DMS53 treated with DMSO at 0.1 percent for 48 hours (cell line): ENCODE results near the gene INPP4B.

Experiments used
- DNase-seq: peaks from one replicate; lab custom pipeline; 2025; ENCODE audit not compliant: unreplicated experiment; lab: John Stamatoyannopoulos, UW

The INPP4B gene

GRCh38 chr4:142846108-142846728 is at the start of gene INPP4B:
Gene INPP4B (minus strand): TSS chr4:142846301.
- DNase-seq = peak; percentile 38

GRCh38 chr4:142893012-142893411 is 46.9 kb upstream of the INPP4B start:
- no peak for DNase-seq

GRCh38 chr4:142886566-142886965 is 40.5 kb upstream of the INPP4B start:
- no peak for DNase-seq

- no peak for DNase-seq
These were observed 37.1 kb upstream of the INPP4B start for GRCh38 chr4:142883040-142883832.

- no peak for DNase-seq
These were observed 36.1 kb upstream of the INPP4B start for GRCh38 chr4:142882159-142882558.

GRCh38 chr4:142881331-142881730 is 35.2 kb upstream of the INPP4B start:
- no peak for DNase-seq

GRCh38 chr4:142875117-142875516 is 29.0 kb upstream of the INPP4B start:
- DNase-seq = no peak

- DNase-seq = no peak
These were observed 28.6 kb upstream of the INPP4B start for GRCh38 chr4:142874684-142875083.

- DNase-seq = no peak
These were observed 20.6 kb upstream of the INPP4B start for GRCh38 chr4:142866685-142867084.

GRCh38 chr4:142861351-142861750 is 15.2 kb upstream of the INPP4B start:
- no peak for DNase-seq

- DNase-seq = no peak
These were observed 12.9 kb upstream of the INPP4B start for GRCh38 chr4:142858965-142859364.

- no peak for DNase-seq
These were observed 12.3 kb upstream of the INPP4B start for GRCh38 chr4:142858446-142858845.

GRCh38 chr4:142856576-142856975 is 10.5 kb upstream of the INPP4B start:
- DNase-seq = no peak

GRCh38 chr4:142850478-142850877 is 4.4 kb upstream of the INPP4B start:
- no peak for DNase-seq

- peak; percentile 54 for DNase-seq
These were observed 862 bp upstream of the INPP4B start for GRCh38 chr4:142846729-142847596.

- DNase-seq = no peak
These were observed 601 bp downstream of the INPP4B start for GRCh38 chr4:142845293-142846107.

GRCh38 chr4:142844782-142845181 is 1.3 kb downstream of the INPP4B start:
- DNase-seq = no peak

GRCh38 chr4:142840516-142841123 is 5.5 kb downstream of the INPP4B start:
- no peak for DNase-seq

GRCh38 chr4:142838778-142839177 is 7.3 kb downstream of the INPP4B start:
- DNase-seq = no peak

- DNase-seq = no peak
These were observed 14.1 kb downstream of the INPP4B start for GRCh38 chr4:142832022-142832421.
